Natural killer cell treated with Interleukin-12 subunit alpha and Interleukin-12 subunit beta and Interleukin-15 and Interleukin-18, amount 100 ng/mL, for 72 hours (primary cell): Measurements from ENCODE around the gene PLPPR5. TPM values are rescaled to one million over a fixed set of nuclear protein-coding genes. Genes with fewer than 3 reads are reported as not detected.
"Not testable (repeated sequence)": the region's sequence is repeated elsewhere in the genome, so short reads cannot be mapped to it uniquely, and the experiment has no call there.

Experiments
- ATAC-seq, 2 donors: fragments of 150-1000 bp; cut with Tn5 transposase in 1 of 2; sonication (Bioruptor Pico), chemical (Tn5 transposase) in 1 of 2; 2 replicates each; pipeline ENCODE4 v1.10.0; 2021
- DNase-seq: peaks from one replicate; pipeline ENCODE4 v3.0.0; 2022; ENCODE audit warnings: low spot score
- H3K27ac Mint-ChIP-seq, 2 donors: 1 replicate in 1 of 2; 2 replicates in 1 of 2; pipeline ENCODE4 v1.8.0; 2022; ENCODE audit warnings: mixed read lengths in 2 of 2, mild to moderate bottlenecking in 1 of 2, moderate library complexity in 1 of 2
- H3K27me3 Mint-ChIP-seq, 2 donors: 1 replicate in 1 of 2; 2 replicates in 1 of 2; pipeline ENCODE4 v1.8.0; 2022; ENCODE audit warnings: mixed read lengths in 2 of 2
- H3K36me3 Mint-ChIP-seq: one replicate; pipeline ENCODE4 v1.8.0; 2022; ENCODE audit warnings: mixed read lengths
- H3K4me1 Mint-ChIP-seq, 2 donors: 1 replicate in 1 of 2; 2 replicates in 1 of 2; pipeline ENCODE4 v1.8.0; 2022; ENCODE audit warnings: low read depth in 2 of 2, mixed read lengths in 2 of 2, mild to moderate bottlenecking in 1 of 2
- H3K4me3 Mint-ChIP-seq: one replicate; pipeline ENCODE4 v1.8.0; 2022; ENCODE audit warnings: mixed read lengths
- H3K9me3 Mint-ChIP-seq: 2 replicates; pipeline ENCODE4 v1.8.0; 2022; ENCODE audit warnings: mixed read lengths
- total RNA-seq, 2 donors: library from RNA; stranded (reverse); gene quantifications; one replicate each; pipeline ENCODE4 v1.2.3, GENCODE V29; 2022

PLPPR5 gene, protein sequence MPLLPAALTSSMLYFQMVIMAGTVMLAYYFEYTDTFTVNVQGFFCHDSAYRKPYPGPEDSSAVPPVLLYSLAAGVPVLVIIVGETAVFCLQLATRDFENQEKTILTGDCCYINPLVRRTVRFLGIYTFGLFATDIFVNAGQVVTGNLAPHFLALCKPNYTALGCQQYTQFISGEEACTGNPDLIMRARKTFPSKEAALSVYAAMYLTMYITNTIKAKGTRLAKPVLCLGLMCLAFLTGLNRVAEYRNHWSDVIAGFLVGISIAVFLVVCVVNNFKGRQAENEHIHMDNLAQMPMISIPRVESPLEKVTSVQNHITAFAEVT
- not detected for total RNA-seq

- Mint-ChIP-seq H3K27me3 (peaks cover 27 to 47% of the 10 kb centered on the region in 2 donors), H3K4me1 (no peaks in the 10 kb centered on the region), H3K36me3 (no peaks in the 10 kb centered on the region), H3K9me3 (no peaks in the 10 kb centered on the region), H3K4me3 (peak within 1 kb of the TSS; percentile 50), H3K27ac (no peak within 1 kb of the TSS)
- no peak for DNase-seq
- peak in 1 of 2 donors; percentile 48 for ATAC-seq
Observed at GRCh38 chr1:99004861-99005442, at the start of gene PLPPR5. TSS of gene PLPPR5 (minus strand) at chr1:99004861. CDS start at chr1:99004671, 190 bp downstream.

- peak in 1 of 2 donors; percentile 20 for ATAC-seq
- H3K27ac Mint-ChIP-seq = no peak overlapping the region
- H3K4me3 Mint-ChIP-seq = no peak overlapping the region
- DNase-seq = no peak
- no peaks in the 10 kb centered on the region for H3K27me3 Mint-ChIP-seq
- no peaks in the 10 kb centered on the region for H3K4me1 Mint-ChIP-seq
- H3K36me3 Mint-ChIP-seq = no peaks in the 10 kb centered on the region
- H3K9me3 Mint-ChIP-seq = peaks cover 10% of the 10 kb centered on the region
Observed at GRCh38 chr1:99051611-99052283, 47.1 kb upstream of the PLPPR5 start.

DNA sequence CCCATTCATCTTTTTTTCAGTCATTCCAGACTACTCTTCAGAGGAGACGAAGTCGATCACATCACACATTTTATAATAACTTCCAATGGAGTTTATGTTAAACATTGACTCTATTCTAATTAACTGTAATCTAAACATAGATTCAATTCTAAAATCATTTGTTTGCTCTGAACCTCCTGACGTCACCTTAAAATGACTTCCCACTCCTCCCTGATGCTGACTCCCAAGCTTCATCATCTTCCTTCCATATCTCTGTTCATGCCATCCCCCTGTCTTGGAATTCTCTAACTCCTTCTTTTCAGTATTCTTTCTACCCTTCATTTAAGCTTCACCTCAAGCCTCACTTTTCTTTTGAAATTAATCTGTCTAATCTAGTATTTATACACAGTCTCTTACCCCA lies 45.1 kb upstream of the PLPPR5 start:
- no peaks in the 10 kb centered on the region for H3K36me3 Mint-ChIP-seq
- peaks cover 7% of the 10 kb centered on the region for H3K9me3 Mint-ChIP-seq
- DNase-seq = no peak
- H3K4me3 Mint-ChIP-seq = no peak overlapping the region
- no peak for ATAC-seq
- no peaks in the 10 kb centered on the region for H3K4me1 Mint-ChIP-seq
- H3K27ac Mint-ChIP-seq = no peak overlapping the region
- no peaks in the 10 kb centered on the region for H3K27me3 Mint-ChIP-seq

- H3K4me1 Mint-ChIP-seq, H3K36me3 Mint-ChIP-seq, DNase-seq, H3K27ac Mint-ChIP-seq, H3K4me3 Mint-ChIP-seq, ATAC-seq, H3K27me3 Mint-ChIP-seq: not testable (repeated sequence)
- H3K9me3 Mint-ChIP-seq = peaks cover 13% of the 10 kb centered on the region
Observed at GRCh38 chr1:99036746-99037145, 32.1 kb upstream of the PLPPR5 start.

GRCh38 chr1:99018313-99018712 lies 13.7 kb upstream of the PLPPR5 start:
- no peak for ATAC-seq
- Mint-ChIP-seq H3K36me3 (no peaks in the 10 kb centered on the region), H3K4me1 (no peaks in the 10 kb centered on the region), H3K27ac (no peak overlapping the region), H3K27me3 (no peaks in the 10 kb centered on the region), H3K4me3 (no peak overlapping the region), H3K9me3 (peaks cover 3% of the 10 kb centered on the region)
- no peak for DNase-seq

DNA sequence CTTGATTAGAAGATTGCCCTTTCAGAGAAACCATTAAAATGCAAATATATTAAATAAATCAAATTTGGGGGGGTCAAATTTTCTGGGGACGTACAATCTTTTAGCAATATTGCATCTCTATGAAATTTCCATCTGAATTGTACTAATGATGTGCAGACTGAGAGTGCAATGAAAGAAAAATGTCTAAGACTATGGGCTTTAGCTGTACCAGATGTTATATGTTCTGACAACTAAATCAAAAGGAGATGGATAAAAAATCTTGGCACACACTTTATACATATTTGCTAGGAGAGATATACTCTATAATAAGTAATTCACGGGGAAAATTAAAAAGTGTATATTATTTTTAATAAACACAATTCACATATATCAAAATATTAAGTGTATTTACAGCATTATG lies 13.0 kb upstream of the PLPPR5 start:
- Mint-ChIP-seq H3K36me3 (no peaks in the 10 kb centered on the region), H3K27ac (no peak overlapping the region), H3K27me3 (no peaks in the 10 kb centered on the region), H3K4me1 (no peaks in the 10 kb centered on the region), H3K9me3 (peaks cover 3% of the 10 kb centered on the region), H3K4me3 (no peak overlapping the region)
- ATAC-seq (no peak), DNase-seq (no peak)

DNA sequence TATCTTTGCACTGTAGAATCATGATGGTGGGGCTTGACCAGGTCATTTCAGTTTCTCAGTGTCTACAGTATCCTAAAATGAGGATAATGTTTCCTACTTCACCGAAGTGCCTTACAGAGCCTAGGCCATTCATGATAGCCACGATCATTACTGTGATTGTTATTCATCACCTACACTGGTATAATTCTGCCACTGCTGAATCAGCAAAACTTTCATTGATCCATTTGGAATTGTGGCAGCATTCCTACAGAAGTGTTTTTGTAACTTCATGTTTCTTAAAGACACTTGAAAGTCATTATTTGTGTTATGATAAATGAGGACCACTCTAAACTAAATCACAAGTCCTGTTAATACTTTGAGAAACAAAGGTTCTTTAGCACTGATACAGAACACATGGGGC lies 6.0 kb upstream of the PLPPR5 start:
- DNase-seq (no peak), ATAC-seq (no peak)
- peaks cover 3% of the 10 kb centered on the region for H3K9me3 Mint-ChIP-seq
- peaks cover 14 to 22% of the 10 kb centered on the region in 2 donors for H3K27me3 Mint-ChIP-seq
- H3K4me1 Mint-ChIP-seq = no peaks in the 10 kb centered on the region
- H3K4me3 Mint-ChIP-seq = no peak overlapping the region
- H3K27ac Mint-ChIP-seq = no peak overlapping the region
- no peaks in the 10 kb centered on the region for H3K36me3 Mint-ChIP-seq

GRCh38 chr1:99007366-99007765 lies 2.7 kb upstream of the PLPPR5 start:
- no peaks in the 10 kb centered on the region for H3K9me3 Mint-ChIP-seq
- no peak for ATAC-seq
- DNase-seq = no peak
- H3K4me1 Mint-ChIP-seq = no peaks in the 10 kb centered on the region
- H3K4me3 Mint-ChIP-seq = no peak overlapping the region
- H3K27me3 Mint-ChIP-seq = peaks cover 24 to 42% of the 10 kb centered on the region in 2 donors
- no peak overlapping the region for H3K27ac Mint-ChIP-seq
- H3K36me3 Mint-ChIP-seq = no peaks in the 10 kb centered on the region

DNA sequence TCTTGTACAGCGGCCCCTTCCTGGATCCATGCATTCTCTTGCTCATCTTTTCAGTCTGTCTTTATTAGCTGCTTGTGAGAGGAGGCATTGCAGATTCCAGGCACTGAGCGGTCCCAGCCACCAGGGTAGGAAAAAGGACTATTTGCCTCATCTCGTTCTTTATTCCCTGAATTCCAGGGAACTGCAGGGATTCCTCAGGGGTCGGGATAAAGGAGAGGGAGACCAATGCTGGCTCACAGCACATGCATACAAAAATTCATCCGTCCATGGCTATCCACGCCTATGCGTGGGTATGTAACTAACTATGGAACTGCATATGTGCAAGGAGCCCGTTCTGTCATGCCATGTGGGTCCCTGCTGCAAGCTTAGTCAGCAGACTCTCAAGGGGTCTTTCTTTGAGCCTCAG lies 879 bp upstream of the PLPPR5 start:
- no peaks in the 10 kb centered on the region for H3K36me3 Mint-ChIP-seq
- no peak for ATAC-seq
- no peak for DNase-seq
- H3K27ac Mint-ChIP-seq = no peak overlapping the region
- no peaks in the 10 kb centered on the region for H3K4me1 Mint-ChIP-seq
- peaks cover 27 to 47% of the 10 kb centered on the region in 2 donors for H3K27me3 Mint-ChIP-seq
- peak overlapping the region; percentile 50 for H3K4me3 Mint-ChIP-seq
- H3K9me3 Mint-ChIP-seq = no peaks in the 10 kb centered on the region

- DNase-seq (no peak), ATAC-seq (peak; percentile 41 to 53)
- Mint-ChIP-seq H3K4me1 (no peaks in the 10 kb centered on the region), H3K36me3 (no peaks in the 10 kb centered on the region), H3K9me3 (no peaks in the 10 kb centered on the region), H3K27ac (no peak overlapping the region), H3K27me3 (peaks cover 27 to 47% of the 10 kb centered on the region in 2 donors), H3K4me3 (no peak overlapping the region)
Observed at GRCh38 chr1:99004254-99004860, 304 bp downstream of the PLPPR5 start.

DNA sequence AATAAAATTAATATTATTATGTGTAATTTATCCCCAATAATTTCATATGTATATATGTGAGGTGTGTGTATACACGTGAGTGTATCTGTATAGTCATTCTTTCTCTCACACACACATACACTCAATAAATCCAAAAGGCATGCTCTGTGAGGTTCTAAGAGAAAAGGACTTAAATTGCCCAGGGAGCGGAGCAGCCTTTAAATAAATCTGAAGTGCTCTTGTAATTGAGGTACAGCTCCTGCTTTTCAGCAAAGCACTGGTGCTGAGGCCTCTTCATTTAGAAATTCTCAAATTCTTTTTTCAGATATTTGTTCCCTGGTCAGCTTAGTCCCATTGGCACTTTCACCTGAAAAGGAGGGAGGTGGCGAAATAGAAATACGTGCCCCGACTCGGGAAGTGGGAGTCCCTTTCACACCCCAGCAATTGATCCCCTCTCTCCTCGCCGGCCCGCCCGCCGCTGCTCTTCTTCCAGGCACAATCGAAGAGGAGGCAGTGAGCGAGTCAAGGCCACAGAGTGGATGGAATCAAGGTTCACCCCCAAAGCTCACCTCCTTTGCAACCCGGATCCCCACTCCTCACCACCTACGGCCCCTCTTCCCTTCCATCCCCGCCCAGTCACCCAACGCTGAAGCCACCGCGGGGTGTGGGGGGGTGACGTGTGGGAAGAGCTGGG lies 944 bp downstream of the PLPPR5 start:
- no peaks in the 10 kb centered on the region for H3K36me3 Mint-ChIP-seq
- no peaks in the 10 kb centered on the region for H3K9me3 Mint-ChIP-seq
- no peaks in the 10 kb centered on the region for H3K4me1 Mint-ChIP-seq
- H3K4me3 Mint-ChIP-seq = no peak overlapping the region
- no peak overlapping the region for H3K27ac Mint-ChIP-seq
- no peak for DNase-seq
- H3K27me3 Mint-ChIP-seq = peaks cover 22 to 43% of the 10 kb centered on the region in 2 donors
- peak; percentile 6 to 20 for ATAC-seq

GRCh38 chr1:98992844-98993243 lies 11.8 kb downstream of the PLPPR5 start:
- DNase-seq = no peak
- ATAC-seq = no peak
- peaks cover 3 to 17% of the 10 kb centered on the region in 2 donors for H3K27me3 Mint-ChIP-seq
- no peak overlapping the region for H3K27ac Mint-ChIP-seq
- no peak overlapping the region for H3K4me3 Mint-ChIP-seq
- H3K4me1 Mint-ChIP-seq = no peaks in the 10 kb centered on the region
- H3K9me3 Mint-ChIP-seq = peaks cover 3% of the 10 kb centered on the region
- H3K36me3 Mint-ChIP-seq = no peaks in the 10 kb centered on the region

DNA sequence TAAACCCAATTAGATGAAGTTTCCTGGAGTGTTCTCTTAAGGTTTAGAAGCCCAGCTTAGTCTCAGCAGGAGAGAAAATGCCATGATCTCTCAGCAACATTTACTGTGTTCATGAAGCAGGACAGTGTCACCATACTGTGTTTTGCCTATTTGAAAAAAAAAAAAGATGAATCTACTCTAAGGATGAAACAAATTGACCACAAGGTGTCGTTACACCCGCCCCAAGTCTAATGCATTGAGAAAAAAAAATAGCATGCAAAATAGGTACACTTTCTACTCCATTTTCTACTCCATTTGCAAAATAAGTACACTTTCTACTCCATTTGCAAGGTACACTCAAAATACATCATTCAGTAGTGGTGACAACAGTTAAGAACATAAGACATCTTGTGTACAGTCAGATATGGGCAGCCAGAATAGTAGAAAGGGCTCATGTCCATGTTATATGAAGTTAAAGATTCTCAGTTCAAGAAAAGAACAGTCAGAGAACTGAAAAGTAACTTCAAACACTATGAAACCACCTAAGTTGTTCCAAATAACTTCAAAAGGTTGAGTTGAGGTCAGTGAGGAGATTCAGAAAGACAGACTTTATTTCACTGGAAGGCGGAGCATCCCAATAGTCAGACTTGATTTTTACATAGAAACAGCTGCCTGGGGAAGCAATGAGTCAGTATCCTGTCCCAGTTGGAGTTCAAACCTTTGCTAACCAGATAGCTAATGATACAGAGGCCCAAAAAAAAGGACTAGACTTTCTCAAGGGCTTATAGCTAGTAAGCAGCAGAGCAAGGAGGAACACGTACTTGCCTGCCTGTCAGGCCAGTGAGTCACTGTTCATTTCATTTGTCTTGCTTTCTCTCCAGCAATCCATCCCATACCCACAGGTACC lies 13.3 kb downstream of the PLPPR5 start:
- Mint-ChIP-seq H3K4me1 (no peaks in the 10 kb centered on the region), H3K9me3 (no peaks in the 10 kb centered on the region), H3K4me3 (no peak overlapping the region), H3K27me3 (peaks cover 0 to 12% of the 10 kb centered on the region in 2 donors), H3K36me3 (no peaks in the 10 kb centered on the region), H3K27ac (no peak overlapping the region)
- no peak for ATAC-seq
- no peak for DNase-seq
